ENCODE measurements around the gene CLSTN2.
A peak's percentile ranks its signal among the peaks of the same experiment; 100 is the strongest.

CLSTN2 gene

GRCh38 chr3:140186421-140186920, 251.5 kb downstream of the CLSTN2 start (continued):
- TF ChIP-seq INSM2 (tag by site-specific recombination; IDR thresholded peaks at IDR 0.05), result peak; percentile 91
- TF ChIP-seq ATF2 (tag by site-specific recombination; IDR thresholded peaks at IDR 0.05; ENCODE audit: low read depth), result peak; percentile 84
- no peak for TF ChIP-seq ZNF558 (tag by site-specific recombination; IDR thresholded peaks at IDR 0.05)
- TF ChIP-seq ZBTB8A (tag by site-specific recombination; IDR thresholded peaks at IDR 0.05), result 0 out of 2 replicates have a peak, but pooled peaks have one; percentile 28
- TF ChIP-seq ZNF677 (tag by site-specific recombination; IDR thresholded peaks at IDR 0.05), result no peak
- no peak for TF ChIP-seq ZNF223 (tag by site-specific recombination; IDR thresholded peaks at IDR 0.05)
- 0 out of 2 replicates have a peak, but pooled peaks have one; percentile 30 for TF ChIP-seq PRDM10 (tag by site-specific recombination; IDR thresholded peaks at IDR 0.05)
- TF ChIP-seq ZNF639 (tag by site-specific recombination; IDR thresholded peaks at IDR 0.05), result peak; percentile 76
- TF ChIP-seq WT1 (tag by site-specific recombination; IDR thresholded peaks at IDR 0.05), result peak; percentile 43
- peak; percentile 46; the same call in 1 of the 2 replicates for TF ChIP-seq ZNF18 (tag by site-specific recombination; IDR thresholded peaks at IDR 0.05)
- peak; percentile 91 for TF ChIP-seq GLI2 (tag by site-specific recombination; IDR thresholded peaks at IDR 0.05; ENCODE audit: borderline replicate concordance, low read depth)
- TF ChIP-seq ZNF266 (tag by site-specific recombination; IDR thresholded peaks at IDR 0.05; ENCODE audit: low read depth), result no peak
- TF ChIP-seq ZNF280D (tag by site-specific recombination; IDR thresholded peaks at IDR 0.05), result no peak
- peak; percentile 42; the same call in 1 of the 2 replicates for TF ChIP-seq ZNF449 (tag by site-specific recombination; IDR thresholded peaks at IDR 0.05)
- peak; percentile 56 for TF ChIP-seq ZBTB17 (tag by site-specific recombination; IDR thresholded peaks at IDR 0.05)
- TF ChIP-seq ZNF404 (tag by site-specific recombination; IDR thresholded peaks at IDR 0.05), result no peak
- peak; percentile 66; the same call in 1 of the 2 replicates for TF ChIP-seq ZNF692 (tag by site-specific recombination; IDR thresholded peaks at IDR 0.05)
- 0 out of 2 replicates have a peak, but pooled peaks have one; percentile 13 for TF ChIP-seq BCL6B (tag by site-specific recombination; IDR thresholded peaks at IDR 0.05)
- no peak for TF ChIP-seq ZNF26 (tag by site-specific recombination; IDR thresholded peaks at IDR 0.05)

Measured in HEK293 (cell line).